ENCODE results near the gene RPS6KA2. TPM values are rescaled to one million over a fixed set of nuclear protein-coding genes. Genes with fewer than 3 reads are reported as not detected.

The RPS6KA2 gene
- total RNA-seq, 1 experiment from 2014 or later = 12.3 TPM

- Histone ChIP-seq H2BK20ac (ENCODE audit: low read depth, low read length, poor library complexity, severe bottlenecking) (no peak overlapping the region), H3K4me1 (ENCODE audit: insufficient read depth, low read length) (0 out of 2 replicates have a peak, but pooled peaks cover 5% of the 10 kb centered on the region), H2AFZ (ENCODE audit: low read length) (no peak overlapping the region), H4K20me1 (ENCODE audit: control insufficient read depth, insufficient read depth, insufficient read length) (no peaks in the 10 kb centered on the region), H4K8ac (replicated peaks; ENCODE audit: insufficient read length, low read depth, low read length) (no peak overlapping the region), H3K4ac (ENCODE audit: low read depth, low read length) (no peak overlapping the region), H3K23me2 (ENCODE audit: insufficient read length, low read depth, low read length, poor library complexity, severe bottlenecking) (no peaks in the 10 kb centered on the region), H3K56ac (ENCODE audit: insufficient read length, low read depth, low read length) (no peak overlapping the region), H3K79me1 (ENCODE audit: insufficient read depth, low read depth, low read length, poor library complexity, severe bottlenecking) (no peaks in the 10 kb centered on the region), H2BK120ac (ENCODE audit: low read depth, low read length, poor library complexity, severe bottlenecking) (no peak overlapping the region), H4K5ac (ENCODE audit: insufficient read length, low read depth, low read length) (no peak overlapping the region), H3K27me3 (ENCODE audit: insufficient read depth, low read length) (no peaks in the 10 kb centered on the region), H2BK15ac (ENCODE audit: low read depth, low read length) (no peak overlapping the region), H3K4me2 (ENCODE audit: insufficient read depth, insufficient read length, low read length) (no peak overlapping the region), H3K18ac (ENCODE audit: insufficient read length, low read depth, low read length) (no peak overlapping the region), H3K9me3 (ENCODE audit: control insufficient read depth, low read depth, low read length) (no peaks in the 10 kb centered on the region), H3T11ph (ENCODE audit: low read length) (no peak overlapping the region), H2BK5ac (ENCODE audit: insufficient read length, low read length) (no peak overlapping the region), H3K27ac (ENCODE audit: insufficient read length, low read depth, low read length) (no peak overlapping the region), H2BK12ac (ENCODE audit: insufficient read length, low read depth, low read length) (no peak overlapping the region), H4K91ac (ENCODE audit: insufficient read length, low read depth, low read length) (no peak overlapping the region), H2AK5ac (ENCODE audit: insufficient read length, low read length) (no peak overlapping the region), H3K23ac (ENCODE audit: insufficient read length, low read depth, low read length) (no peak overlapping the region), H3K79me2 (ENCODE audit: insufficient read depth, low read length) (peaks cover 4% of the 10 kb centered on the region; the same call in 1 of the 2 replicates), H3K14ac (ENCODE audit: insufficient read depth, low read length) (no peak overlapping the region), H3K9ac (ENCODE audit: extremely low read depth, insufficient read length, low read length) (no peak overlapping the region)
- Mint-ChIP-seq H3K27me3 (ENCODE audit: low read depth) (no peaks in the 10 kb centered on the region), H3K9me3 (no peaks in the 10 kb centered on the region; a peak in 1 of 5 replicates), H3K4me1 (peaks cover 15 to 21% of the 10 kb centered on the region in 2 experiments), H3K36me3 (ENCODE audit: insufficient read depth in 1 of 3, low read depth in 3 of 3) (no peaks in the 10 kb centered on the region; a peak in 1 of 7 replicates), H3K27ac (peak overlapping the region in 1 of 3 experiments; percentile 65; a peak in 2 of 7 replicates), H3K4me3 (no peak overlapping the region)
- no peak for DNase-seq
- no CpG with 5 or more reads among the region's 9 CpGs for WGBS (ENCODE audit: extremely low coverage, insufficient read length, low lambda C conversion rate)
- no peak for TF ChIP-seq CTCF (conservative IDR thresholded peaks at IDR 0.05)
These were observed 64.3 kb downstream of the RPS6KA2 start for GRCh38 chr6:166562726-166563125.
